ENCODE data around the gene FAM222B.

DNA sequence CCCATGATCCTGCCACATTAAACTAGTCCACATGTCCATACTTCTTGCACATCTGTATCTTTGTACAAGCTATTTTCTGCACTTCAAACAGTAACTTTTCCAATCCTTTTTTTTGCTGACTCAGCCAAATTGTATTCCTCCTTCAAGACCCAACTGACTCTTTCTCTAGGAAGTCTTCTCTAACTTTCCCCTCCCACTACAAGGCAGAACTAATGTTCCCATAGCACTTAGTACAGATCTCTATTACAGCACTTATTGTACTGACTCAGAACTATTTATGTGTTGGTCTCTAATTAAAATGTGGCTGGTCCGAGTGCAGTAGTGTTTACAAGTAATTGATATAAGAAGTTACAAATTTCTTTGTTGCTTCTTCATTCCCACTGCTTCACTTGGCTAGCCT, 8.2 kb downstream of the FAM222B start:
- TF ChIP-seq POLR2AphosphoS5 (IDR thresholded peaks at IDR 0.05) (no peak), EP300 (conservative IDR thresholded peaks at IDR 0.05; ENCODE audit: poor library complexity, severe bottlenecking) (no peak), CTCF (IDR thresholded peaks at IDR 0.05; ENCODE audit: poor library complexity, severe bottlenecking) (no peak)
